ENCODE measurements around the gene HSD3B7.

The HSD3B7 gene

GRCh38 chr16:30969246-30969842 is 15.7 kb upstream of the HSD3B7 start:
- H3K36me3 Mint-ChIP-seq, result peaks cover 86% of the 10 kb centered on the region
- no peaks in the 10 kb centered on the region for H3K9me3 Mint-ChIP-seq
- no peaks in the 10 kb centered on the region for H3K27me3 Mint-ChIP-seq
- H3K4me1 Mint-ChIP-seq, result peaks cover 18% of the 10 kb centered on the region
- ATAC-seq, result no peak
- no peak overlapping the region for H3K27ac Mint-ChIP-seq
- H3K4me3 Mint-ChIP-seq, result no peak overlapping the region

DNA sequence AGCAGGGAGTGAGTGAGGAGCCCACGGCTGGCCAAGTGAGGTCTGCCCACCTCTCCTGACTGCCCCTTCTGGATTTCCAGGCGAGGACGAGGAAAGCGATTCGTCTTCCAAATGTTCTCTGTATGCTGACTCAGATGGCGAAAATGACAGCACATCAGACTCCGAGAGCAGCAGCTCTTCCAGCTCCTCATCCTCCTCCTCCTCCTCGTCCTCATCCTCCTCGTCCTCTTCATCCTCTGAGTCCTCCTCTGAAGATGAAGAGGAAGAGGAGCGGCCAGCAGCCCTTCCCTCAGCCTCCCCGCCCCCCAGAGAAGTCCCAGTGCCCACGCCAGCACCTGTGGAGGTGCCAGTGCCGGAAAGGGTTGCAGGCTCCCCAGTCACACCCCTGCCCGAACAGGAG is 13.7 kb upstream of the HSD3B7 start:
- Mint-ChIP-seq H3K9me3 (no peaks in the 10 kb centered on the region), H3K4me3 (no peak overlapping the region), H3K4me1 (peaks cover 5% of the 10 kb centered on the region), H3K27ac (peak overlapping the region; percentile 33), H3K27me3 (no peaks in the 10 kb centered on the region), H3K36me3 (peaks cover 80% of the 10 kb centered on the region)
- no peak for ATAC-seq

DNA sequence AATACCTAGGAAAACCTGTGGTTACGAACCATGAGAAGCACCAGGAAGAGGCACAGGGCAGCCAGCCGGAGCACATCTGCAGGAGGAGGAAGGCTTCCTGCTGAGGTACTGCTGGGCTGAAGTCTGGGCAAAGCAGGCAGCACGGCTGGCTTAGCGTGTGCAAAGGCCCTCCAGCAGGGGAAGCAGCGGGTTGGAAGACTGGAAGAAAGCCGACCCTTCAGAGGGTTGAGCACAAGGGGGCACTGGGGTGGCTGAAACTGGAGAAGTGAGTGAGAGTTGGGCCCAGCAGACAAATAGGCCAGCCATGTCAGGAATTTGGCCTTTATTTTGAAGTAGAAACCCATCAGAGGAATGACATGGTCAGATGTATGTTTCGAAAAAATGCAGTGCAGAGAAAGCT is 12.1 kb upstream of the HSD3B7 start:
- Mint-ChIP-seq H3K27me3 (no peaks in the 10 kb centered on the region), H3K9me3 (no peaks in the 10 kb centered on the region), H3K4me1 (no peaks in the 10 kb centered on the region), H3K27ac (no peak overlapping the region), H3K4me3 (no peak overlapping the region), H3K36me3 (peaks cover 78% of the 10 kb centered on the region)
- no peak for ATAC-seq

DNA sequence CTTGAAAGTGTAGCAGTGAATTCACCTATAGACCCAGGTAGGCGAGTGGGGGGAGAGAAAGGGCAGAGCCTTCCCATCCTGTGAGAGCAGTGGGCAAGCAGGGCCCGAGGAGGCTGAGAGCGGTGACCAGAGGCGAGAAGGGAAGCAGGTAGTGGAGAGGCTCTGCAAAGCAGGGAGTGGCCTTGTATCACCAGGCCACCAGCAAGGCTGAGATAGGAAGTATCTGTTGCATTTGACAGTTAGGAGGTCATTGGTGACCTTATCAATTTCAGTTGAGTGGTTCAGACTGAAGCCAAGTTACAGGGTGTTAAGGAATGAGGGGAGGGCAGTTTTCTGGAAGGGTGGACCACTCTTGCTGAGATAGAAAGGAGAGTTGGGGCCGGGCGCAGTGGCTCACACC is 10.7 kb upstream of the HSD3B7 start:
- Mint-ChIP-seq H3K4me3 (no peak overlapping the region), H3K27ac (no peak overlapping the region), H3K9me3 (no peaks in the 10 kb centered on the region), H3K4me1 (no peaks in the 10 kb centered on the region), H3K27me3 (no peaks in the 10 kb centered on the region), H3K36me3 (peaks cover 75% of the 10 kb centered on the region)
- ATAC-seq, result no peak

- H3K4me3 Mint-ChIP-seq, result no peak overlapping the region
- peaks cover 70% of the 10 kb centered on the region for H3K36me3 Mint-ChIP-seq
- no peaks in the 10 kb centered on the region for H3K4me1 Mint-ChIP-seq
- H3K27me3 Mint-ChIP-seq, result no peaks in the 10 kb centered on the region
- H3K9me3 Mint-ChIP-seq, result no peaks in the 10 kb centered on the region
- no peak for ATAC-seq
- no peak overlapping the region for H3K27ac Mint-ChIP-seq
Measured at GRCh38 chr16:30976486-30976885, 8.5 kb upstream of the HSD3B7 start.

DNA sequence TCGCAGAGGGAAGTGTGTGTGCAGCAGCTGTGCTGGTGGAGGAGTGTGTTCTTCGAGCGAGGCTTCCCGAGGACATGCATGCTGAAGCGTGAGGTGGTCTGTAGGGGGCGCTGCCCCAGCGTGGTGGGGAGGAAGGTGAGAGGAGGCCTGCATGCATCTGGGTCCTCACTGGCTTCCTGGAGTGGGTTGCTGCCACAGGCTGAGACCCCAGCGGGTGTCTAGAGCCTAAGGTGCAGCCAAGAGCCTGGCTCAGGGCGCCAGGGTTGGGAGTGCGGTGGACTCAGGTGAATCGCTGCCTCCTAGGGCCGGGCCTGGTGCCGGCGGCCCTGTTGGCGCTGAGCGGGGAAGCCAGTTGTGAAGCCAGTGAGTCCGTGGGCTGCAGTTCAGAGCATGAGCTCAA is 7.5 kb upstream of the HSD3B7 start:
- H3K27ac Mint-ChIP-seq, result no peak overlapping the region

GRCh38 chr16:30979170-30980022 is 5.6 kb upstream of the HSD3B7 start:
- Mint-ChIP-seq H3K4me3 (no peak overlapping the region), H3K27ac (no peak overlapping the region)

More for the DNA sequence above, 7.5 kb upstream of the HSD3B7 start:
- H3K4me1 Mint-ChIP-seq, result no peaks in the 10 kb centered on the region
- peaks cover 71% of the 10 kb centered on the region for H3K36me3 Mint-ChIP-seq
- ATAC-seq, result no peak
- no peaks in the 10 kb centered on the region for H3K9me3 Mint-ChIP-seq
- H3K4me3 Mint-ChIP-seq, result no peak overlapping the region
- H3K27me3 Mint-ChIP-seq, result no peaks in the 10 kb centered on the region

GRCh38 chr16:30980023-30980371 is 5.0 kb upstream of the HSD3B7 start:
- H3K9me3 Mint-ChIP-seq, result no peaks in the 10 kb centered on the region
- ATAC-seq, result no peak
- H3K4me1 Mint-ChIP-seq, result peaks cover 9% of the 10 kb centered on the region
- H3K27me3 Mint-ChIP-seq, result no peaks in the 10 kb centered on the region
- H3K36me3 Mint-ChIP-seq, result peaks cover 65% of the 10 kb centered on the region
- no peak overlapping the region for H3K4me3 Mint-ChIP-seq
- H3K27ac Mint-ChIP-seq, result no peak overlapping the region

More at GRCh38 chr16:30979170-30980022, 5.6 kb upstream of the HSD3B7 start:
- H3K36me3 Mint-ChIP-seq, result peaks cover 66% of the 10 kb centered on the region
- peaks cover 3% of the 10 kb centered on the region for H3K4me1 Mint-ChIP-seq
- no peak for ATAC-seq
- no peaks in the 10 kb centered on the region for H3K27me3 Mint-ChIP-seq
- no peaks in the 10 kb centered on the region for H3K9me3 Mint-ChIP-seq

DNA sequence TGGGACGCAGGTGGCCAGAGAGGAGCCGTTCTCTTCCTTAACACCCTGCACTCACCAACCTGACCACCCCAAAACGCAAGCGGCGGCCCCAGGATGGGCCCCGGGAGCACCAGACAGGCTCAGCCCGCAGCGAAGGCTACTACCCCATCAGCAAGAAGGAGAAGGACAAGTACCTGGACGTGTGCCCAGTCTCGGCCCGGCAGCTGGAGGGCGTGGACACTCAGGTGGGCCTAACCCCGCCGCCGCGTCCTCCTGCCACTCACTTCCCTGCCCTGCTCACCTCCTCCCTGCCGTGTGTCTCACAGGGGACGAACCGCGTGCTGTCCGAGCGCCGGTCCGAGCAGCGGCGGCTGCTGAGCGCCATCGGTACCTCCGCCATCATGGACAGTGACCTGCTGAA is 4.6 kb upstream of the HSD3B7 start:
- no peaks in the 10 kb centered on the region for H3K9me3 Mint-ChIP-seq
- H3K27me3 Mint-ChIP-seq, result no peaks in the 10 kb centered on the region
- ATAC-seq, result no peak
- H3K4me1 Mint-ChIP-seq, result peaks cover 13% of the 10 kb centered on the region
- no peak overlapping the region for H3K4me3 Mint-ChIP-seq
- H3K36me3 Mint-ChIP-seq, result peaks cover 65% of the 10 kb centered on the region
- H3K27ac Mint-ChIP-seq, result no peak overlapping the region

DNA sequence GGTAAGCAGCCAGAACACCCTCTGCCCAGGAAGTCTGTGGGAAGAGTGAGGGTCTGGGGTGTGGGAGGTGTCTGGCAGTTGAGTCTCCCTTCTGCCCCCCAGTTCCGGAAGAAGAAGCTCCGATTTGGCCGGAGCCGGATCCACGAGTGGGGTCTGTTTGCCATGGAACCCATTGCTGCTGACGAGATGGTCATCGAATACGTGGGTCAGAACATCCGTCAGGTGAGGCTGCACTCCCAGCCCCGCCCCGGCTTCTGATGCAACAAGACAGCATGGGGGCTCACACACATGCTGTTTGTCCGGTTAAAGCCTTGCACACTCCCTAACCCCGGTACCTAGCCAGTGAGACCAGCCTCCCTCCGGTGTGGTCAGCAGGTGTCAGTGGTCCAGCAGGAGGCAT is 4.0 kb upstream of the HSD3B7 start:
- no peaks in the 10 kb centered on the region for H3K27me3 Mint-ChIP-seq
- no peak overlapping the region for H3K4me3 Mint-ChIP-seq
- H3K4me1 Mint-ChIP-seq, result peaks cover 13% of the 10 kb centered on the region
- H3K9me3 Mint-ChIP-seq, result no peaks in the 10 kb centered on the region
- peaks cover 60% of the 10 kb centered on the region for H3K36me3 Mint-ChIP-seq
- ATAC-seq, result no peak
- H3K27ac Mint-ChIP-seq, result no peak overlapping the region

- Mint-ChIP-seq H3K36me3 (peaks cover 56% of the 10 kb centered on the region), H3K9me3 (no peaks in the 10 kb centered on the region), H3K4me3 (no peak overlapping the region), H3K27me3 (no peaks in the 10 kb centered on the region), H3K4me1 (peaks cover 13% of the 10 kb centered on the region), H3K27ac (no peak overlapping the region)
- no peak for ATAC-seq
Measured at GRCh38 chr16:30982548-30983288, 2.3 kb upstream of the HSD3B7 start.

DNA sequence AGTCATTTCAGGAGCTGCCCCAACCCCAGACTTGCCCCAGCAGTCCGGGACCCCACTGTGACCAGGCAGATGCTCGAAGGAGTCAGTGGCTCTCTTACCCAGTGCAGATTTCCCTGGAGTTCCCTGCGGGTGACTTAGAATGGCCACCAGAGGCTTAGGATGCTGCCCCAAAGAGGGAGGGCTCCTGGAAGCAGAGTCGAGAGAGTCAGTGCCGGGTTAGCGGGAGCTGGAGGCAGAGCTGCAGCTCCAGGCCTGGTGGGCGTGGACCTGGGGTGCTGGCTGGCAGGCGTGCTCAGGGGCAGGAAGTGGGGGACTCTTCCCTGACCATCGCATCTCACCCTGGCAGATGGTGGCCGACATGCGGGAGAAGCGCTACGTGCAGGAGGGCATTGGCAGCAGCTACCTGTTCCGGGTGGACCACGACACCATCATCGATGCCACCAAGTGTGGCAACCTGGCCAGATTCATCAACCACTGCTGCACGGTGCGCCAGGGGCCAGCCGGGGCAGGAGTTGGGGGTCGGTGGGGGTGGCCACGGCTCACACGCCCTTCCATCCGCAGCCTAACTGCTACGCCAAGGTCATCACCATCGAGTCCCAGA is 1.6 kb upstream of the HSD3B7 start:
- H3K9me3 Mint-ChIP-seq, result no peaks in the 10 kb centered on the region
- no peak overlapping the region for H3K27ac Mint-ChIP-seq
- peaks cover 13% of the 10 kb centered on the region for H3K4me1 Mint-ChIP-seq
- ATAC-seq, result no peak
- no peak overlapping the region for H3K4me3 Mint-ChIP-seq
- peaks cover 56% of the 10 kb centered on the region for H3K36me3 Mint-ChIP-seq
- no peaks in the 10 kb centered on the region for H3K27me3 Mint-ChIP-seq

GRCh38 chr16:30983898-30984610 is 953 bp upstream of the HSD3B7 start:
- Mint-ChIP-seq H3K4me3 (no peak overlapping the region), H3K27me3 (no peaks in the 10 kb centered on the region), H3K27ac (no peak overlapping the region), H3K36me3 (peaks cover 51% of the 10 kb centered on the region), H3K4me1 (peaks cover 13% of the 10 kb centered on the region), H3K9me3 (no peaks in the 10 kb centered on the region)
- no peak for ATAC-seq

DNA sequence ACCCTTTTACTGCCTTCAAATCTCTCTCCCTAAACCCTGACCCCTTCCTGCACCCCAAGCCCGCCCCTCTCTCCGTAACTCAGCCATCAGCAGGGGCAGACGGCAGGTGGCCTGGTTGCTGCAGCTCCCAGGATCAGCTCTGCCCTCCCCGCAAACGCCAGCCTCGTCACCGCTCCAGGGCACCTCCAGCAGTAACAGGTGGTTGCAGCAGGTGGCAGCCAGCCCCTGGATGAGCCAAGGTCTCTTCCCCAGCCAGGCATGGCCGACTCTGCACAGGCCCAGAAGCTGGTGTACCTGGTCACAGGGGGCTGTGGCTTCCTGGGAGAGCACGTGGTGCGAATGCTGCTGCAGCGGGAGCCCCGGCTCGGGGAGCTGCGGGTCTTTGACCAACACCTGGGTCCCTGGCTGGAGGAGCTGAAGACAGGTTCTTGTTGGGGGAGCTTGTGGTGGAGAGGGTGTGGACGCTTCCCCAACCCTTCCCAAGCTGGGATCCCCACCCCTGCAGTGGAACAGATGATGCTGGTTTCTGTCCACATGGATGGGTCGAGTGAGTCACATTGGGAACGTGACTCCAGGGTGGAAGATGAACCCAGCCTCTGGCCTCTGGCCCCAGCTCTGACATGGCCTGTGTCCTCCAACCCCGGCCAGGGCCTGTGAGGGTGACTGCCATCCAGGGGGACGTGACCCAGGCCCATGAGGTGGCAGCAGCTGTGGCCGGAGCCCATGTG is 558 bp downstream of the HSD3B7 start:
- Mint-ChIP-seq H3K9me3 (no peaks in the 10 kb centered on the region), H3K27ac (no peak overlapping the region), H3K4me1 (peaks cover 13% of the 10 kb centered on the region), H3K4me3 (no peak overlapping the region), H3K36me3 (peaks cover 44% of the 10 kb centered on the region), H3K27me3 (no peaks in the 10 kb centered on the region)
- no peak for ATAC-seq
